Right ventricle myocardium superior (tissue), 1 donor: Measurements from ENCODE around the gene SRRD. TPM values are rescaled to one million over a fixed set of nuclear protein-coding genes. Genes with fewer than 3 reads are reported as not detected.

ENCODE experiments used
- ATAC-seq: fragments of 200-7000 bp; cut with Tn5 transposase; one replicate; pipeline ENCODE4 v1.9.1; 2020; ENCODE audit warnings: mild to moderate bottlenecking; ENCODE audit not compliant: poor library complexity
- DNase-seq: peaks from one replicate; pipeline ENCODE4 v3.0.0-alpha.2; 2020
- intact Hi-C: fragments of 100-400 bp; cut with DNase I; formaldehyde crosslinking; loops from one replicate; pipeline ENCODE4 v1.11.2; 2022
- total RNA-seq: library from RNA; stranded (reverse); fragmentation: NEBNext Ultra II Directional; extraction: Animal tissue kit (Norgen Biotek cat#: 25700); gene quantifications from one replicate; pipeline ENCODE4 v1.2.1, GENCODE V29; 2021
- donor health status: DM: no; HTN: yes; CAD: no; lungs with severe emphysema.

Gene SRRD
- total RNA-seq, 1 donor from 2014 or later, result 23.2 TPM

- DNase-seq, result no peak
- no peak for ATAC-seq
- intact Hi-C loops, result no loop called here
Measured at GRCh38 chr22:26450453-26451185, 33.1 kb upstream of the SRRD start.

DNA sequence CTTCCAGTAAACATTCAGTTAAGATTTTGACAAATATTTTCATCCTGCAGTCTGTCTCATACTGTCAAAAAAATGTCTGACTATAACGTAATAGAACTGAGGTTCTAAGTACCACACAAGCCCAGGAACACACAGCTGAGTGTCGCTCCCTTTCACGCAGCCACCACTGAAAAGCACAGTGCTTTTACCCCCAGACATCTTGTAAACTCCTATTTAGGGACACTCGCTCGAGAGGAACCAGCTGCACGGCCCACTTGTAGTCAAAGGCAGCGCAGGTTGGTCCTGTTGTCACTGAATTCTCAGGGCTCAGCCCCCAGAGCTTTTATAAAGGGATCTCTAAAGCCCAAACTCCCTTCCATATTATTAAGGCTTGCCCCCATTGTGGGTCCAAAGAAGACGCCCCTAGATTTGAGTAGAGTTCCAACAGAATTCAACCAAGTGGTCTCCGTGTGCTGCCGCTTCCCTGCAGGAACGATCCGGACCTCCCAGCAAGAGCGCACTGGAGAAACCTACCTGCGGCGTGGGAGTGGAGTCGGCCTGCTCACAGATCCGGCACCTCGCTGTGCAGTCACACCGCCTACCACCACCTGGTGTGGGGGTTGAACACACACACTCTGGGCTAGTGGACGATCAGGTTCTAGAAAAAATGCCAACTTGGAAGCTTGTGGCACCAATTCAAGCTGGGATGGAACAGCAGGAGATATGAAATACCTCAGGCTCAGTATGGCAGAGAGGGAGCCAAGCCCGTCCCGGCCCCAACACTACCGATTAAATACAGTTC lies 31.3 kb upstream of the SRRD start:
- ATAC-seq (no peak), DNase-seq (no peak)
- intact Hi-C loops, result no loop called here

DNA sequence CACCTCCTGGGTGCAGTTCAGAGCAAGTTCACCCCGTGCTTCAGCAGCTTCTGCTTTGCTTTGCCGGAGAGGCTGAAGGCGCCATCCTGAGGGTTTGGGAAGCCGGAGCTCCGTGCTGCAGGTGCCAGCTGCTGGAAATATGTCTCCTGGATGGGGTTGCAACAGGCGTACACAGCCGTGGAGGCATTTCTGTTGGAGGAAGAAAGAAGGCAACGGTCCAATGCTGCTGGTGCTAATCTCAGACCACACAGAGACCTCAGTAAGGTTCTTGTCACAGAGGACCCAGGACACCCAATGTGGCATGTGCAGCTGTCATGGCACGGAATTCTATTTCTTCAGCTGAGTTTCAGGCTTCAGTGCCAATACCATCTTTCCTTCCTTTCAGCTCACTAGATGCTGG lies 30.5 kb upstream of the SRRD start:
- intact Hi-C loops, result no loop called here
- DNase-seq, result no peak
- no peak for ATAC-seq

- ATAC-seq, result no peak
- DNase-seq, result no peak
Measured at GRCh38 chr22:26453812-26454500, 29.7 kb upstream of the SRRD start.

GRCh38 chr22:26457661-26458272 lies 25.9 kb upstream of the SRRD start:
- intact Hi-C loops, result no loop called here

More at GRCh38 chr22:26453812-26454500, 29.7 kb upstream of the SRRD start:
- intact Hi-C loops, result no loop called here

DNA sequence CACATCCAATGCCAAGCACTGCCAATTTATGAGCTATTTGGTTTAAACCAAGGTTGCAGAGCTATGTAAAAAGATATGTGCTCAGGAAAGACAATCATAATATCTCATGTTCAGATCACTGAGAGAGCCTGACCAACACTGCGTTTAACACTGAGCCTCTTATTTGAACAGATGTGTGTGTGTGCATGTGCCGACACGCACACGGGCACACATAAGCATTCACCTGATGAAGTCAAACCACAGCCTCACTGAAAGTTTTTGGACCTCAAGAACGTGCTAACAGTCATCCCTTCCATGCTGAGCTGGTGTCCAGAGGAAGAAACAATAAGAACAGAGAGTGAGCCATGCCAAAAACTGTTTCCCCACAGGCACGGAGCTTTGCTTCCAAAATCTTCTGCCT lies 23.5 kb upstream of the SRRD start:
- no peak for DNase-seq
- intact Hi-C loops, result loop anchor here (5.0 kb wide), 1 partner anchor 63 kb away; no protein-coding TSS in a partner anchor
- no peak for ATAC-seq

More at GRCh38 chr22:26457661-26458272, 25.9 kb upstream of the SRRD start:
- ATAC-seq, result no peak
- DNase-seq, result no peak

GRCh38 chr22:26461188-26461810 lies 22.4 kb upstream of the SRRD start:
- intact Hi-C loops, result loop anchor here (5.0 kb wide), 1 partner anchor 64 kb away; no protein-coding TSS in a partner anchor
- peak; percentile 79 for ATAC-seq
- DNase-seq, result peak; percentile 60

DNA sequence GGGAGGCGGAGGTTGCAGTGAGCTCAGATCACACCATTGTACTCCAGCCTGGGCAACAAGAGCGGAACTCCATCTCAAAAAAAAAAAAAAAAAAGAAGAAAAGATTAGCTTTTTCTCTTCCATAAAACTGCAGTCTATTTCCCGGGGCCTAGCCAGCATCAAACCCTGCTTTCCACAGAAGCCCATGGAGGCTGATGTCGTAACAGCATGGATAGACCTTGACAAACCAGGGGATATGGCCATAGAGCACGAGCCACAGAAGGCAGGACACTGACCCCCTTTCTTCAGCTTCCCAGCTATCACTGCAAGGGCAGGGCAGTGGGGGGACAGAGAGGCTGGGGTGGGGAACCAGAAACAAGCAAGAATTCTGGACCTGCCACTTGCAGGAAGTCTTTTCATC lies 21.6 kb upstream of the SRRD start:
- intact Hi-C loops, result loop anchor here (5.0 kb wide), 1 partner anchor 65 kb away; no protein-coding TSS in a partner anchor
- no peak for DNase-seq
- ATAC-seq, result no peak

DNA sequence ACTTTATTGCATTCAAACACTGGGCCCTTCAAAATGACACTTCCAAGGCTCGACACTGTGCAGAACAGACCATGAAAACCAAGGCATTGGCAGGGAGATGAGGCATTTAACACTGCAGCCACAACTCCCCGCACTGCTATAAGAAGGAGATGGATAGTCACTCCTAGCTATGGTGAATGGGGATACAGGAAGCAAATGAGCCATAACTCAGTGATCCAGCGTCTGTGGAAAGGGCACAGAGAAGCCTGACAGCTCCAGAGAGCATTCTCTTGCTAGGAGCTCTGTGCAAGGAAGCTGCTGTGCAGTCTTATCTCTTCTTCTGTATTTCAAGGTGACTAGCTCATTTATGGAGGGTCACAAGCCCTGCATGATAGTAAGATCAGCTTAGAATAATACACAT lies 21.0 kb upstream of the SRRD start:
- intact Hi-C loops, result loop anchor here (5.0 kb wide), 1 partner anchor 65 kb away; no protein-coding TSS in a partner anchor
- ATAC-seq (no peak), DNase-seq (no peak)

DNA sequence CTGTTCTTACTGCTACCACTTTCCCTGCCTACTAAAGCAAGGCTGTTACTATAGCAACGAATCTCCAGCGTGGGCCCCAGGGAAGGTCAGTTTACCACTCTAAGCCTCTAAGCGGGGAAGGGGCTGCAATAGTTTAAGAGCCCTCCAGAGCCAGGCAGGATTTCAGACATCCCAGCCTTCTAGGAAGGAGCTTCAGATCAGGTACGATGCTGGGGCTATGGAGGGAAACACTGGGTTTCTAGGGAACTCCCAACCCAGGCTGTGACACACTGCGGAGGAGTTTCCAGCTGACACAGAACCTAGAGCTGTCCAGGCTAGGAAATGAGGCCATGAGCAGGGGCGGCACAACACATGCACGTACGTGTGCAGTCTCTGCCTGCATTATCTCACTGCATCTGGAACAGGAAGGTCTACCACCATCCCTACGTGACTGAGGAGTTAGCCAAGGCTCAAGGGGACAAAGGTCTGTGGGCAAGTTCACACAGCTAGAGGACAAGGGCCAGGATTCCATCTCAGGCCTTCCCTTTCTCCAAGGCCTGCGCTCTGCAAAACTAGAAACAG lies 20.5 kb upstream of the SRRD start:
- DNase-seq, result no peak

DNA sequence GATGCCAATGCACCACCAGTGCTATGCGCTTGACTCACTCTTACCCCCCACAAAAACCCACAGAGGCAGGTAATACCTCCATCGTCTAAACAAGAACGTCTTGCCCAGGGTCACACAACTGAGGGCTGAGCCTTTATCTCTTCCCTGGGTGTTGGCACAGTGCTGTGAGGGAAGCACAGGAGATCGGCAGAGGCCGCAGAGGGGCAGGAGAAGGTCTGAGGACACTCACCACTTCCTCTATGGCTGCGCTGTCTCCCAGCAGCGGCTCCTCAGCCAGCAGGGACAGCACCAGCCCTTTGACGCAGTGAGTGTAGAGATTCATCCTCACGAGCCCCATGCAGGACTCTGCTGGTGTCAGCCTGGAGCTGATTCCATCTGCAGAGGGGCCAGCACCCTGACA lies 20.0 kb upstream of the SRRD start:
- ATAC-seq, result no peak
- intact Hi-C loops, result loop anchor here (5.0 kb wide), 1 partner anchor 66 kb away; no protein-coding TSS in a partner anchor
- no peak for DNase-seq

More for the DNA sequence above, 20.5 kb upstream of the SRRD start:
- ATAC-seq, result no peak
- intact Hi-C loops, result loop anchor here (5.0 kb wide), 1 partner anchor 66 kb away; no protein-coding TSS in a partner anchor

DNA sequence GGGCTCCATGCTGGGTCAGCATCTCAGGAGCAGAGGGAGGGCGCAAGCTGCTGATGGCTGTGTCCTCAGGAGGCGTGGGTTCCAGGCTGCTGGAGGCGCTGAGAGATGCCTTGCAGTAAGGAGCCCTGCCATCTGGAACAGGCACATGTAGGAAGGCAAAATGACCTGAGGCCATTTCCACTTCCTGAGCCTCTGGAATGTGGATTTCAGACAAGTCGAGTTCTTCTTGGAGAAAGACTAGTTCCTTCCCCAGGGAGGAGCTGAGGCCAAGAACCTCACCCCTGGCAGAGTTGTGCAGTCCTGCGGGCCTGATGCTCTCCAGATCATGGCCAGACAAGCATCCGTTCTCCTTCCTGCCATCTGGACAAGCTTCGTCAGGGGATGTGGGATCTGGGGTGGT lies 19.4 kb upstream of the SRRD start:
- intact Hi-C loops, result loop anchor here (5.0 kb wide), 1 partner anchor 67 kb away; no protein-coding TSS in a partner anchor
- DNase-seq (no peak), ATAC-seq (peak; percentile 42)

GRCh38 chr22:26466196-26466595 lies 17.5 kb upstream of the SRRD start:
- ATAC-seq (no peak), DNase-seq (no peak)
- intact Hi-C loops, result no loop called here

GRCh38 chr22:26470807-26471206 lies 12.9 kb upstream of the SRRD start:
- intact Hi-C loops, result no loop called here
- ATAC-seq, result no peak

DNA sequence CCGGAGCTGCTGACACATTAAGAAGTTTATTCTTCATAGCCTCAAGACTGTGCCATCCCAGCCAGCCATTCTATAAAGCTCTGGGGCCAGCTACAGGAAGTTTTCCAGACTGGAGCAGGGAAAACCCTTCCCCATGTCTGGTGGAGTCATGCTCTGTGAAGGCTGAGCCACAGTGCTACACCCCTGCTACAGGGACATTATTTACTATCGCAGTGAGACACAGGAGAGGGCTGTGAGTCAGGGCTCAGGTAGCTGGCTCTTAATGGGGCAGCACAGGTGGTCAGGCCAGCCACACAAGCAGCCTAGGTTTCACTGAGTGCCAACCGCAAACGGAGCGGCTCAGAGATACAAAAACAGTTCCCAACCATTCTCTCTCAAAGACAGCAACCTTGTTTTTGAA lies 12.2 kb upstream of the SRRD start:
- DNase-seq (no peak), ATAC-seq (no peak)
- intact Hi-C loops, result no loop called here

More at GRCh38 chr22:26470807-26471206, 12.9 kb upstream of the SRRD start:
- no peak for DNase-seq

- no peak for ATAC-seq
- DNase-seq, result no peak
- intact Hi-C loops, result no loop called here
Measured at GRCh38 chr22:26474682-26475081, 9.0 kb upstream of the SRRD start.

GRCh38 chr22:26476705-26477340 lies 6.9 kb upstream of the SRRD start:
- ATAC-seq, result no peak
- DNase-seq, result no peak
- intact Hi-C loops, result no loop called here
